Liver (tissue), 9 donors: Measurements from ENCODE around the gene HAUS8. TPM values are rescaled to one million over a fixed set of nuclear protein-coding genes. Genes with fewer than 3 reads are reported as not detected.

ENCODE experiments used
- DNase-seq: peaks from one replicate; pipeline ENCODE4 v3.0.0-alpha.2; 2017; ENCODE audit warnings: low spot score
- H3K27ac ChIP-seq, 2 donors: one replicate each; pipeline ENCODE4 v1.7.0; 2013; ENCODE audit warnings: inconsistent platforms in 2 of 2, low read length in 2 of 2, control low read depth in 1 of 2, low read depth in 1 of 2, mild to moderate bottlenecking in 1 of 2
- H3K27me3 ChIP-seq, 4 donors: one replicate each; pipeline versions ENCODE4 v1.6.1 to v1.7.0; 2013; ENCODE audit warnings: low read length in 3 of 4, inconsistent platforms in 1 of 4, mild to moderate bottlenecking in 1 of 4, moderate library complexity in 1 of 4; ENCODE audit not compliant: control insufficient read depth in 4 of 4, insufficient read depth in 4 of 4
- H3K36me3 ChIP-seq, 4 donors: one replicate each; pipeline versions ENCODE4 v1.6.1 to v1.7.0; 2013; ENCODE audit warnings: low read length in 3 of 4, mild to moderate bottlenecking in 3 of 4, low read depth in 1 of 4, moderate library complexity in 1 of 4; ENCODE audit not compliant: control insufficient read depth in 4 of 4, insufficient read depth in 3 of 4
- H3K4me1 ChIP-seq, 4 donors: one replicate each; pipeline versions ENCODE4 v1.6.1 to v1.7.0; 2013; ENCODE audit warnings: low read length in 3 of 4, mild to moderate bottlenecking in 3 of 4, moderate library complexity in 1 of 4; ENCODE audit not compliant: control insufficient read depth in 4 of 4, insufficient read depth in 4 of 4
- H3K4me3 ChIP-seq, 3 donors: one replicate each; pipeline versions ENCODE4 v1.6.1 to v1.7.0; 2013; ENCODE audit warnings: low read length in 3 of 3, control low read depth in 1 of 3, low read depth in 1 of 3, mild to moderate bottlenecking in 1 of 3
- H3K9ac ChIP-seq, 2 donors: one replicate each; pipeline ENCODE4 v1.7.0; 2013; ENCODE audit warnings: low read length in 2 of 2, mild to moderate bottlenecking in 2 of 2, moderate library complexity in 2 of 2, control low read depth in 1 of 2, low read depth in 1 of 2
- H3K9me3 ChIP-seq, 4 donors: one replicate each; pipeline versions ENCODE4 v1.6.1 to v1.7.0; 2013; ENCODE audit warnings: low read length in 3 of 4; ENCODE audit not compliant: control insufficient read depth in 4 of 4
- ATF3 ChIP-seq: IDR thresholded peaks from 2 replicates; pipeline ENCODE4 v1.6.1; 2016; ENCODE audit warnings: antibody characterized with exemption
- EGR1 ChIP-seq, 2 donors: IDR thresholded peaks; 2 replicates each; pipeline ENCODE4 v1.6.1; 2016 to 2018; ENCODE audit warnings: antibody characterized with exemption in 2 of 2, low read depth in 2 of 2
- FOXA1 ChIP-seq: IDR thresholded peaks from 2 replicates; pipeline ENCODE4 v1.6.1; 2016; ENCODE audit warnings: antibody characterized with exemption
- FOXA2 ChIP-seq: IDR thresholded peaks from 2 replicates; pipeline ENCODE4 v1.6.1; 2016; ENCODE audit warnings: antibody characterized with exemption
- GABPA ChIP-seq, 2 donors: IDR thresholded peaks in 1 of 2; conservative IDR thresholded peaks in 1 of 2; 2 replicates each; pipeline ENCODE4 v1.6.1; 2016; ENCODE audit warnings: antibody characterized with exemption in 2 of 2, mild to moderate bottlenecking in 1 of 2, moderate library complexity in 1 of 2
- HNF4A ChIP-seq, 2 donors: conservative IDR thresholded peaks; 2 replicates each; pipeline ENCODE4 v1.6.1; 2016; ENCODE audit warnings: antibody characterized with exemption in 2 of 2, mild to moderate bottlenecking in 2 of 2
- HNF4G ChIP-seq: IDR thresholded peaks from 2 replicates; pipeline ENCODE4 v1.6.1; 2016; ENCODE audit warnings: antibody characterized with exemption
- JUND ChIP-seq, 2 donors: IDR thresholded peaks; 2 replicates each; pipeline ENCODE4 v1.6.1; 2016; ENCODE audit warnings: antibody characterized with exemption in 2 of 2
- MAX ChIP-seq: IDR thresholded peaks from 2 replicates; pipeline ENCODE4 v1.6.1; 2016; ENCODE audit warnings: antibody characterized with exemption
- NR2F2 ChIP-seq: IDR thresholded peaks from 2 replicates; pipeline ENCODE4 v1.6.1; 2016; ENCODE audit warnings: antibody characterized with exemption
- RAD21 ChIP-seq, 2 donors: IDR thresholded peaks; 2 replicates each; pipeline ENCODE4 v1.6.1; 2016; ENCODE audit warnings: antibody characterized with exemption in 2 of 2, mild to moderate bottlenecking in 2 of 2
- REST ChIP-seq: IDR thresholded peaks from 2 replicates; pipeline ENCODE4 v1.6.1; 2016; ENCODE audit warnings: antibody characterized with exemption, mild to moderate bottlenecking
- RXRA ChIP-seq, 2 donors: IDR thresholded peaks; 2 replicates each; pipeline ENCODE4 v1.6.1; 2017 to 2018; ENCODE audit warnings: antibody characterized with exemption in 2 of 2, mild to moderate bottlenecking in 1 of 2
- SP1 ChIP-seq: IDR thresholded peaks from 2 replicates; pipeline ENCODE4 v1.6.1; 2018; ENCODE audit warnings: antibody characterized with exemption, mild to moderate bottlenecking
- TAF1 ChIP-seq: conservative IDR thresholded peaks from 2 replicates; pipeline ENCODE4 v1.6.1; 2016; ENCODE audit warnings: antibody characterized with exemption, mild to moderate bottlenecking
- YY1 ChIP-seq: IDR thresholded peaks from 2 replicates; pipeline ENCODE4 v1.6.1; 2016; ENCODE audit warnings: antibody characterized with exemption, mild to moderate bottlenecking
- ZBTB33 ChIP-seq: IDR thresholded peaks from 2 replicates; pipeline ENCODE4 v1.6.1; 2016; ENCODE audit warnings: antibody characterized with exemption
- WGBS: extraction: QIAGEN DNeasy Blood & Tissue Kit; methylation state at CpG from one replicate; pipeline ENCODE4 v1.1.7; 2013; 5-methylcytosine and 5-hydroxymethylcytosine counted together
- polyA plus RNA-seq, 2 donors: library from polyadenylated mRNA; stranded (reverse) in 1 of 2; unstranded in 1 of 2; fragments of 200-250 nt in 1 of 2; fragments of >200 nt in 1 of 2; fragmentation: Nextera tagmentation in 1 of 2; extraction: Ambion mirVana in 1 of 2; gene quantifications; one replicate each; pipeline versions ENCODE4 v1.2.1 to v1.2.3, GENCODE V29; 2013 to 2015
- total RNA-seq, 2 donors: library from RNA; depleted of rRNA; stranded (reverse); fragments of >200 nt; gene quantifications; one replicate each; pipeline ENCODE4 v1.2.3, GENCODE V29; 2014
- TF ChIP-seq, protein P1 (sequence below): fragments of 150-350 bp; IDR thresholded peaks from 2 replicates; pipeline ENCODE4 v1.5.1; 2017; ENCODE audit warnings: improper control_type of control experiment, low read depth, low read length; ENCODE audit not compliant: missing input control
- donor health status: healthy.
- donor health status: healthy.
- donor health status: healthy.
- donor health status: healthy.
- donor health status: healthy.

Gene HAUS8
- total and polyA plus RNA-seq, 4 donors = 3.3 to 5.7 (median 3.8) TPM

- H3K9ac ChIP-seq = no peak overlapping the region
- no peaks in the 10 kb centered on the region for H3K27me3 ChIP-seq
- H3K36me3 ChIP-seq = peaks cover 9 to 51% (median 23%) of the 10 kb centered on the region in 4 donors
- H3K4me1 ChIP-seq = no peaks in the 10 kb centered on the region
- H3K9me3 ChIP-seq = peaks cover 0 to 1% (median 0%) of the 10 kb centered on the region in 4 donors
- TF ChIP-seq ZBTB33 (no peak), FOXA2 (no peak), TAF1 (no peak), REST (no peak), HNF4A (conservative IDR thresholded peaks at IDR 0.05) (no peak), ATF3 (no peak), RXRA (IDR thresholded peaks at IDR 0.05) (no peak), JUND (IDR thresholded peaks at IDR 0.05) (no peak), SP1 (no peak), RAD21 (IDR thresholded peaks at IDR 0.05) (no peak), GABPA (IDR thresholded peaks at IDR 0.05 in 1 of 2, conservative IDR thresholded peaks at IDR 0.05 in 1 of 2) (no peak), MAX (no peak), YY1 (no peak), HNF4G (no peak), EGR1 (IDR thresholded peaks at IDR 0.05; ENCODE audit: low read depth in 2 of 2) (no peak), NR2F2 (no peak), FOXA1 (no peak)
- TF ChIP-seq, protein P1, sequence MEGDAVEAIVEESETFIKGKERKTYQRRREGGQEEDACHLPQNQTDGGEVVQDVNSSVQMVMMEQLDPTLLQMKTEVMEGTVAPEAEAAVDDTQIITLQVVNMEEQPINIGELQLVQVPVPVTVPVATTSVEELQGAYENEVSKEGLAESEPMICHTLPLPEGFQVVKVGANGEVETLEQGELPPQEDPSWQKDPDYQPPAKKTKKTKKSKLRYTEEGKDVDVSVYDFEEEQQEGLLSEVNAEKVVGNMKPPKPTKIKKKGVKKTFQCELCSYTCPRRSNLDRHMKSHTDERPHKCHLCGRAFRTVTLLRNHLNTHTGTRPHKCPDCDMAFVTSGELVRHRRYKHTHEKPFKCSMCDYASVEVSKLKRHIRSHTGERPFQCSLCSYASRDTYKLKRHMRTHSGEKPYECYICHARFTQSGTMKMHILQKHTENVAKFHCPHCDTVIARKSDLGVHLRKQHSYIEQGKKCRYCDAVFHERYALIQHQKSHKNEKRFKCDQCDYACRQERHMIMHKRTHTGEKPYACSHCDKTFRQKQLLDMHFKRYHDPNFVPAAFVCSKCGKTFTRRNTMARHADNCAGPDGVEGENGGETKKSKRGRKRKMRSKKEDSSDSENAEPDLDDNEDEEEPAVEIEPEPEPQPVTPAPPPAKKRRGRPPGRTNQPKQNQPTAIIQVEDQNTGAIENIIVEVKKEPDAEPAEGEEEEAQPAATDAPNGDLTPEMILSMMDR = no peak
- H3K27ac ChIP-seq = no peak overlapping the region
- 98% methylated on average over 5 of the region's 5 CpGs for WGBS
- no peak for DNase-seq
- H3K4me3 ChIP-seq = no peak overlapping the region
Observed at GRCh38 chr19:17054746-17055145, 20.5 kb downstream of the HAUS8 start.
